Stimulated activated CD8-positive, alpha-beta memory T cell treated with anti-CD3 and anti-CD28 coated beads, Interleukin-7, amount 100 ng/mL, for 48 hours (primary cell): Measurements from ENCODE around the gene DUXB.
A peak's percentile ranks its signal among the peaks of the same experiment; 100 is the strongest.

Experiments used
- DNase-seq, 2 donors: peaks; one replicate each; pipeline ENCODE4 v3.0.0-alpha.2; 2020; ENCODE audit warnings: low read depth in 1 of 2; ENCODE audit errors: extremely low read depth in 1 of 2

The DUXB gene

GRCh38 chr16:75660726-75661302 is 40.4 kb downstream of the DUXB start:
- DNase-seq: no peak

GRCh38 chr16:75660321-75660720 is 40.9 kb downstream of the DUXB start:
- DNase-seq: no peak

GRCh38 chr16:75658175-75658574 is 43.1 kb downstream of the DUXB start:
- no peak for DNase-seq

- DNase-seq: no peak
These were observed 47.3 kb downstream of the DUXB start for GRCh38 chr16:75653922-75654321.

- DNase-seq: peak; percentile 56 to 74
These were observed 52.8 kb downstream of the DUXB start for GRCh38 chr16:75648265-75649076.

GRCh38 chr16:75647492-75648264 is 53.6 kb downstream of the DUXB start, which contains the start of the genes KARS1 and TERF2IP:
Gene KARS1, minus strand, starts transcription at chr16:75647665. Its CDS starts 26 bp downstream, at chr16:75647639.
Gene TERF2IP, plus strand, starts transcription at chr16:75647773. Its CDS starts 110 bp downstream, at chr16:75647883.
- peak; percentile 91 to 93 for DNase-seq

- DNase-seq: no peak
These were observed 54.2 kb downstream of the DUXB start for GRCh38 chr16:75647112-75647491.

- no peak for DNase-seq
These were observed 56.8 kb downstream of the DUXB start for GRCh38 chr16:75644240-75645012.
